ENCODE measurements around the gene NTSR2.

Gene NTSR2

GRCh38 chr2:11669454-11670291, at the start of gene NTSR2:
NTSR2 (minus strand) TSS chr2:11670195; CDS start chr2:11670129, 66 bp downstream.
- DNase-seq = no peak

- no peak for DNase-seq
Measured at GRCh38 chr2:11719230-11719977, 49.4 kb upstream of the NTSR2 start.

GRCh38 chr2:11718606-11719005, 48.6 kb upstream of the NTSR2 start:
- no peak for DNase-seq

GRCh38 chr2:11717623-11718022, 47.6 kb upstream of the NTSR2 start:
- DNase-seq = no peak

- no peak for DNase-seq
Measured at GRCh38 chr2:11716689-11717321, 46.8 kb upstream of the NTSR2 start.

- DNase-seq = no peak
Measured at GRCh38 chr2:11715987-11716652, 46.1 kb upstream of the NTSR2 start.

- DNase-seq = no peak
Measured at GRCh38 chr2:11713815-11714214, 43.8 kb upstream of the NTSR2 start.

- DNase-seq = no peak
Measured at GRCh38 chr2:11712866-11713265, 42.9 kb upstream of the NTSR2 start.

- no peak for DNase-seq
Measured at GRCh38 chr2:11711751-11712150, 41.8 kb upstream of the NTSR2 start.

- DNase-seq = no peak
Measured at GRCh38 chr2:11711354-11711716, 41.3 kb upstream of the NTSR2 start.

GRCh38 chr2:11710632-11711353, 40.8 kb upstream of the NTSR2 start:
- DNase-seq = no peak

GRCh38 chr2:11710210-11710609, 40.2 kb upstream of the NTSR2 start:
- DNase-seq = no peak

GRCh38 chr2:11709293-11709692, 39.3 kb upstream of the NTSR2 start:
- DNase-seq = no peak

GRCh38 chr2:11708106-11708505, 38.1 kb upstream of the NTSR2 start:
- DNase-seq = no peak

GRCh38 chr2:11705711-11706110, 35.7 kb upstream of the NTSR2 start:
- no peak for DNase-seq

- DNase-seq = peak; percentile 57
Measured at GRCh38 chr2:11705063-11705462, 35.1 kb upstream of the NTSR2 start.

- DNase-seq = no peak
Measured at GRCh38 chr2:11703700-11704099, 33.7 kb upstream of the NTSR2 start.

GRCh38 chr2:11702946-11703345, 33.0 kb upstream of the NTSR2 start:
- no peak for DNase-seq

- no peak for DNase-seq
Measured at GRCh38 chr2:11701751-11702301, 31.8 kb upstream of the NTSR2 start.

- no peak for DNase-seq
Measured at GRCh38 chr2:11701206-11701605, 31.2 kb upstream of the NTSR2 start.

GRCh38 chr2:11699686-11700670, 30.0 kb upstream of the NTSR2 start:
- DNase-seq = no peak

Data from DMS153 (cell line).